ENCODE data around the gene ADGRG1. TPM values are rescaled to one million over a fixed set of nuclear protein-coding genes. Genes with fewer than 3 reads are reported as not detected.

Gene ADGRG1
- total RNA-seq, 4 donors from 2014 or later = 6.5 to 87.0 (median 7.8) TPM

GRCh38 chr16:57683636-57684545 is 55.5 kb downstream of the ADGRG1 start:
- no peak overlapping the region for H3K4me3 ChIP-seq
- DNase-seq = no peak
- no peak overlapping the region for H3K27ac ChIP-seq
- intact Hi-C loops (cut with DNase I; ENCODE audit: low total_unique reads) = no loop called here
- no peaks in the 10 kb centered on the region for H3K36me3 ChIP-seq
- H3K27me3 ChIP-seq = no peaks in the 10 kb centered on the region
- TF ChIP-seq CTCF (IDR thresholded peaks at IDR 0.05) (no peak), POLR2A (IDR thresholded peaks at IDR 0.05) (no peak)
- no peaks in the 10 kb centered on the region for H3K4me1 ChIP-seq
- no peaks in the 10 kb centered on the region for H3K9me3 ChIP-seq

GRCh38 chr16:57684626-57685358 is 56.4 kb downstream of the ADGRG1 start:
- Histone ChIP-seq H3K36me3 (no peaks in the 10 kb centered on the region), H3K27me3 (no peaks in the 10 kb centered on the region), H3K27ac (no peak overlapping the region), H3K4me3 (no peak overlapping the region), H3K4me1 (no peaks in the 10 kb centered on the region), H3K9me3 (no peaks in the 10 kb centered on the region)
- TF ChIP-seq POLR2A (IDR thresholded peaks at IDR 0.05) (no peak), CTCF (IDR thresholded peaks at IDR 0.05) (no peak)
- DNase-seq = no peak
- intact Hi-C loops (cut with DNase I; ENCODE audit: low total_unique reads) = no loop called here

GRCh38 chr16:57685633-57686032 is 57.2 kb downstream of the ADGRG1 start:
- DNase-seq = no peak
- no peaks in the 10 kb centered on the region for H3K4me1 ChIP-seq
- TF ChIP-seq CTCF (IDR thresholded peaks at IDR 0.05) (no peak), POLR2A (IDR thresholded peaks at IDR 0.05) (no peak)
- intact Hi-C loops (cut with DNase I; ENCODE audit: low total_unique reads) = no loop called here
- H3K36me3 ChIP-seq = no peaks in the 10 kb centered on the region
- no peaks in the 10 kb centered on the region for H3K9me3 ChIP-seq
- H3K4me3 ChIP-seq = no peak overlapping the region
- H3K27ac ChIP-seq = no peak overlapping the region
- H3K27me3 ChIP-seq = no peaks in the 10 kb centered on the region

GRCh38 chr16:57686577-57686976 is 58.1 kb downstream of the ADGRG1 start:
- intact Hi-C loops (cut with DNase I; ENCODE audit: low total_unique reads) = no loop called here
- DNase-seq = no peak

More at GRCh38 chr16:57686577-57686976, 58.1 kb downstream of the ADGRG1 start:
- no peaks in the 10 kb centered on the region for H3K4me1 ChIP-seq
- H3K27ac ChIP-seq = no peak overlapping the region
- H3K9me3 ChIP-seq = no peaks in the 10 kb centered on the region
- no peak overlapping the region for H3K4me3 ChIP-seq
- H3K27me3 ChIP-seq = no peaks in the 10 kb centered on the region
- no peaks in the 10 kb centered on the region for H3K36me3 ChIP-seq
- no peak for TF ChIP-seq CTCF (IDR thresholded peaks at IDR 0.05)
- no peak for TF ChIP-seq POLR2A (IDR thresholded peaks at IDR 0.05)

Measured in uterus (tissue), 4 donors.